ENCODE results near the gene PHIP. TPM values are rescaled to one million over a fixed set of nuclear protein-coding genes. Genes with fewer than 3 reads are reported as not detected.

Gene PHIP
- total and polyA plus RNA-seq, 2 of the 8 experiments (the other 6 are each of a cell fraction or from before 2014, with no cell fraction given) = 7.3 to 56.2 TPM

GRCh38 chr6:79079561-79080041 lies 1.5 kb upstream of the PHIP start (continued):
- TF ChIP-seq CHD7 (IDR thresholded peaks at IDR 0.05; ENCODE audit: insufficient replicate concordance, low read length) (no peak), RBBP5 (IDR thresholded peaks at IDR 0.05; ENCODE audit: borderline replicate concordance, low read depth, low read length) (no peak), MAFK (IDR thresholded peaks at IDR 0.05; ENCODE audit: low read depth, low read length) (no peak), USF2 (IDR thresholded peaks at IDR 0.05; ENCODE audit: low read length) (no peak), ZNF274 (IDR thresholded peaks at IDR 0.05; ENCODE audit: borderline replicate concordance, extremely low read depth, low read length) (no peak), RAD21 (IDR thresholded peaks at IDR 0.05 in 1 of 2, conservative IDR thresholded peaks at IDR 0.05 in 1 of 2; ENCODE audit: low read depth in 2 of 2, low read length in 2 of 2) (no peak), CTBP2 (IDR thresholded peaks at IDR 0.05; ENCODE audit: borderline replicate concordance, insufficient read depth, insufficient read length, low read length) (no peak)

All from H1 (cell line).